Epithelial cell of prostate (primary cell): Measurements from ENCODE around the gene KDSR.

Experiments
- DNase-seq: peaks from one replicate; pipeline ENCODE4 v3.0.0-alpha.2; 2011; ENCODE audit warnings: low read depth, low spot score
- H3K27ac ChIP-seq: fragments of 450-650 bp; 2 replicates; pipeline ENCODE4 v1.5.1; 2017; ENCODE audit warnings: mild to moderate bottlenecking

The KDSR gene

DNA sequence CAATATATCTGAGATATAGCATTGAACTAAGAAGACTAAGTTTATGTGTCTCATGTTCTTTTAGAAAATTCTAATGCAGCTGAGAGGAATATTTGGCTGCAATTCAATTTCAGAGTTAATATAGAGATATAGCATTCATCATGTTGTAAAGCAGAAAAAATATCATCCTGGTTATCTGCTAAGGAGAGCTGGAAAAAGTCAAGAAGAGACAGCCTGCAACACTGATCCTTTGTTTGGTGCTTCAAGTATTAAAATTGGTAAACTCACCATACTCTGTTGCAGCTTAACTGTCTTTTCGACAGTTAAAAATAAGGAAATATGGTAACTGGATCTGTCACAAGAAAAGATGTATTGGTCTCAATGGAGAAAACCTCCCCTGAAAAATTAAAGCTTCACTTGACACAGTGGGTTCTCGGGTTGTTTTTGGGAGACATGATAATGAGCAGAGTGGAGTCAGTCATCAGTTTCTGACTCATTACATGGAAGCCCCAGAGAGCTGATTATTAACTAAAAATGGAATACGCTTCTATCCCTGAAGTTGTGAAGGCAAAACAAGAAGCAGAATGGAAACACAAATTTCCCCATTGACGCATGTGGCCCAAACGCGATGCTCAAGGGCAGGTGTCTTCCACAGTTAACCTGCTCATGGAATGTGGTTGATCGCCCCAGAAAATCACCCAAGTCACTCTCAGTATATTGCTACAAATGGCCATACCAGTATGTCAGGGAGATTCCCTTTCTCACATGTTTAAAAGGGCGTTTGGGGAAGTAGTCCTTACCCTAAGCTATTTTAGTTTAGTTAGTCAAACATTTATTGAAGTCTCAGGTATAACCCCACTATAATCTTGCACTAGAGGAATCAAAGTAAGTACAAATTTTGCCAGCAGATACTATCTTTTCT is 55.6 kb downstream of the KDSR start:
- H3K27ac ChIP-seq = no peak overlapping the region
- no peak for DNase-seq

DNA sequence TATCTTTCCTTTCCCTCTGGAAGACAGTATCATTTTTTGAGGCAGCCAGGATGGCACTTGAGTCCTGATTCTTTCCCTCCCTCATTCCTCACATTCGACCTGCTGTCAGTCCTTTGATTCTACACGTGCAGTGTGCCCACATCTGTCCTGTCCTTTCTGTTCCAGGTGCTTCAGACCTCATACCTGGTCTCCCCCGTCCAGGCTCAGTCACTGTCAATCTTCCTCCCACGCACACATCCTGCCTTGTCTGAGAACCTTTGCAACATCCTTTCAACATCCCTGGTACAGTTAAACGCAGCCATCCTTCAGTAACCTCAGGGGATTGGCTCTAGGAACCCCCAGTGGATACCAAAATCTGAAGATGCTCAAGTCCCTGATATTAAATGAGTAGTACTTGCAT is 57.6 kb downstream of the KDSR start:
- no peak overlapping the region for H3K27ac ChIP-seq
- DNase-seq = no peak

DNA sequence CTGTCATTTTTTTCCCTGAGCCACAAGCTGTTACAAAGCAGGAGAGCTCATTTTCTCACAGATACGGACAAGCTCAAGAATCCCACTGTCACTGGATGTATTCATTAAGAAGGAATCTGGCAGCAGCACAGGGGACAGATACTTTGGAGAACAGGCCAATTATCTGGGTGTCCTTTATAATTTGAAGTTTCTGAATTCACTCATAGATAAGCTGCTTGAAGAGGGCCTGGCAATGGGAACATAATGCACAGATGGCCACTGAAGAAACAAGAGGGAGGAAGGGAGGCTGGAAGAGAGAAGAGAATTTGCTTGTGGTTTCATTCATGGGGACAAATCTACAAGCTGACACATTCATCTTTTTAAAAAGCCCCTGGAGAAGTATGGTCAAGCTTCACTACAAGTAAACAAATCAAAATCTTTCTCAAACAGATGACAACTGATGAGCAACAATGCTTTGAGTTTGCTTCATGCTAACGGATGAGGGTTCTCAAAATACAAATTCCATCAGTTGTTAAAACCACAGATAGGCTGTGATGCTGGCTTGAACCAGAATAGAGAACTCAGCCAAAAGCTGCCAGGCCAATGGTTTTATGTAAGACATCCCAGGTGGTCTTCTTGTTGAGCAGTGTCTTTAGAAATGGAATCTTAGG is 59.3 kb downstream of the KDSR start:
- DNase-seq = no peak
- no peak overlapping the region for H3K27ac ChIP-seq

DNA sequence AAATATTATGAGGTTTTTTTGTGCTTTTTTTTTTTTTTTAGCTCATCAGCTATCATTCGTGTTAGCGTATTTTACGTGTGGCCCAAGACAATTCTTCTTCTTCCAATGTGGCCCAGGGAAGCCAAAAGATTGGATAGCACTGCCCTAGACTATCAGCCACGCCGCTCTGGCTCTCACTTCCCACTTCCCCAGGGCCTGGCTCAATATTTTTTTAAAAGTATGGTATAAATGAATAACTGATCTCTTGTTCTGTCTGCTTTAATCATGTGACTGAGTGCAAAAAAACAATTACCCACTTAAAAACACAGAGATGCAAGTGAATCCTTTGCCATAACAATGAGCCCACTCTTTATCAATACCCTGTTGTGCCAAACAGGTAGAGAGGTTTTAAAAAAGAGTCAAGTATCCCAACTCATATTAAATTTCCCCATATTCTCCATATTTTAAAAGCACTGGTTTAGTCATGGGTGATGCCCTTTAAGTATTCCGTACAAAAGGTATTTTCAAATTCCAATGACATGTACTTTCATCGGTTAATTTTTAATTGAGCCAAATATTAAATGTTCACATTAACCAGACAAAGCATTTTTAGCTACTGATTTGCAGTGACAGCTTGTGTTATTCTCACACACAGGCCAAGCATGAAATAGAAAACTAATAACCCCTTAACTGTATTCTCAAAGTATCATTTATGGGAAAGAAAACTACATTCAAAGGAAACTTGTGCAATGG is 60.0 kb downstream of the KDSR start:
- H3K27ac ChIP-seq = no peak overlapping the region
- no peak for DNase-seq

DNA sequence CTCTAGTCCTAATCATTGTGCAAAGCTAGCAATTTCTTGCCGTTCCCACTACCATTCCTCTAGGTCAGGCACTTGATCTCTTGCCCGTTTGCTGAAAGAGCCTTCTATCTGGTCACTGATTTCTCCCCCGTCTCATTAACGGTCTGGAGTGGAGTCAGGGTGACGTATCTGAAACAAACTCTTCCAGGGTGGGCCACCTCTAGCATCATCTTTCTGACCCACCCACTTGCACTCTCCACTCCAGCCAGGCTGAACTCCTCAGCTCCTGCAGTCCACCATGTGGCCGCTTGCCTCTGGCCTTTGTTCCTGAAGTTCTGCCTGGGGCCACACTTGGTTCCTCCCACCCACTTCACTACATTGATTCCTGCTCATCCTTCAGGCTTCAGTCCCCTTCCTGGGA is 60.8 kb downstream of the KDSR start:
- DNase-seq = no peak
- H3K27ac ChIP-seq = no peak overlapping the region

DNA sequence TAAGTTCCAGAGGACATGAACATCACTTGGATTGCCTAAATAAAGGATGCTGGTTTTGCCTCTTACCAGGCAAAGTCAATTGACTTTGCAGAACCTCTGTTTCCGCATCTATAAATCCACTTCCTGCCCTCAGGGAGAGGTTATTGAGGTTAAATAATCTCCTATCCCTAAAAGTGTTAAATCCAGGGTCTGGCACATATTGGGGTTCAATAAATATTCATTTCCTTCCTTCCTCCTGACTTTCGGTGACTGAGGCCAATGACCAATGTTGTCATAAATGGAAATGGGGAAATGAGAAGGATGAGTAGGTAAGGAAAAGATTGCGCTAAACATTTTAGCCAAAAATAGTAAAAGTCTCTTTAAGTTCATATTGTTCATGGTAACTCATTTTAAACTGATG is 63.5 kb downstream of the KDSR start:
- H3K27ac ChIP-seq = no peak overlapping the region
- no peak for DNase-seq

DNA sequence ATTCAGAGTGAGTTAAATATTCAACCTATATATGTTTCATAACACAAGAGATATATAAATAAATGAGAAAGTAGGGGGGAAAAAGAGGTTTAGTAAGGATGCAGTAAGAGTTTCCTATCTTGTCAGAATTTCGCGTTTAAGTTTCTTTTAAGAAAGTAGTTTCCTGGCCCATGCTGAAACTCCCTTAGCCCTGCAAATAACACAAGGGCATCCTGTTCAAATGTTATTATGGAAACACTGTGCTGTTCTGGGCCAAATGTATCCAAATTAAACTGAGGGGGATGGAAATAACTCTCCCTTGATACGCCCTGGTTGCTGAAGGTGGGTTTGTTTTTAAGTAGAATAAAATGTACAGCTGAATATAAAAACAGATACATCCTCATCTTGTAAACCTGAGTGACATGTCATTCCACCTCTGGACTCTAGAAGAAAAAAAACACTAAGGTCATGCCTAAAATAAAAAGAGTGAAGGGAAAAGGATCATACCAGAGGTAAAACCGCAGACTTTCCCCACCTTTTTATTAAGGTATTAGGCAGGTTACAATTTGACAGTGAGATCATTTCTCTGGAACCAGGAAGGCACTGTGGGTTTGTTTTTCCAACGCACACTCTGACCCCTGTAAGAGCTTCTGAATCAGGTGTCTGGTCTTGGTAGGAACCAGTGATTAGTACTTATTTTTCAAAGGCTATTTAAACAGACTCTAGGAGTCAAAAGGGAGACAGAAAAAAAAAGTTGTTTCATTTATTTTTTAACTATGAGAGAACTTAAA is 64.2 kb downstream of the KDSR start:
- no peak for DNase-seq
- no peak overlapping the region for H3K27ac ChIP-seq

DNA sequence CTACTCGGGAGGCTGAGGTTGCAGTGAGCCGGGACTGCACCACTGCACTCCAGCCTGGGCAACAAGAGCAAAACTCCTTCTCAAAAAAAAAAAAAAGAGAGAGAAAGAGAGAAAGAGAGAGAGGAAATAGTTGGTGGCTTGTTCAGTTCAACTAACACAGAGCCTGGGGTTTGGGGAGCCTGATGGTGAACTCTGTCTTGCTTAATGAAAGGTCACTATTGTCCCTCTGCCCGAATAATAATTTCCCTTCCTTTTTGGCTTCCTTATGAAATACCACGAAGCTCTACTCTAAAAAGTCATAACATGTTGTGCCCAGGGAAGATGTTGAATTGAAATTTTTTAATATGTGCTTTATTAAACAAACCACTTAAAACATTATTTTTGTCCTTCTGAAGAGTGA is 64.8 kb downstream of the KDSR start:
- H3K27ac ChIP-seq = no peak overlapping the region
- DNase-seq = no peak

DNA sequence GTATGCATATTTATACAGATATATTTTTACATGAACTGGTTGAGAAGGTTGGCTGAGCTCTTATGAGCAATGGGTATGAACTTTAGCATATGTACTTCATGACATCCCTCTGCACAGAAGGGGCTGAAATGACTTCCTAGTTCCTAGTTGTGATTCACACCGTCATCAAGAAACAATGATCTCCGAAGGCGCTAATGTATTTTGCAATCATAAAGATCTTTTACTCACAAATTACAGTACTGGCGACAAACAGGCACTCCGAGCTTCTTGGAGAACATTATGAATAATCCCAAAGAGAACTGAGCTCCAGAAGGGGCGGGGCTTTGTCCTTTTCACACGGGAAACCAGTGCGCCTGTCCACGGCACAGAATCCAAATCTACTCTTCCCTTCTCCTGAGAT is 65.6 kb downstream of the KDSR start:
- no peak overlapping the region for H3K27ac ChIP-seq
- DNase-seq = no peak

DNA sequence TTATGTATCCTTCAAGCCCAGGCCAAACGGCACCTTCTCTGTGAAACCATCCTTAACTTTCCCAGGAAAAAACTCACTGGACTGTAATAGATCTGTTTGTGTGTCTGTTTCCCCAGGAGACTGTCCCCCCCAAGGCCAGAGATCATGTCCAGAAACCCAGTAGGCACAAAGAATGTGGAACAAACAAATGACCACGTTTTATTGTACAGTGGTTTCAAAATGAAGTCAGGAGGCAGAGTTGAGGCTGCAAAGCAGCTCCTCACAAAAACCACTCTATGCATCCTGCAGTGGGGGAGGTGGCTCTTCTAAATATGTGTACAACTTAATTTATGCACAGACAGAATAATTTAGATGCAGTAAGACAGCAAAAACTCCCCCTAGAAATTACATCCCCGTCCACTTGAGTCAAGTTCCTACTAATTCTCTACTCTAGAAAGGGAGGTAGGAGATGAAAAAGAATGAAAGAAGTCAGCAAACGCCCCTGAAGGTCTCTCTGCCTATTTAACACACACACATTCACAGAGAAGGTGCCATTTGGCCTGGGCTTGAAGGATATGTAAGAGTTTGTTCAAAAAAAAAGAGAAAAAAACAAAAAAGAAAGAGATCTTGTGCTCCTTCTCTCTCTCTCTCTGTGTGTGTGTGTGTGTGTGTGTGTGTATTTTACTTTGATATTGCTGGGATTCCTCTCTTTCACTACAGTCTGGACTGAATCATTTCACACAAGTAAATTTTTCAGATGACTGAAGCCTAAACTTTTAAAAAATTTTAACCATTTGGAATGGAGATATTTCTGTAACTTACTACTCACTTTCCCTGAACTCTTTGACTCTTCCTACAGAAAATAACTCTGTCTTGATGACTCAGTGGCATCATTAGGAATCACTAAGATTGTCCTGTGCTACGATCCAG is 66.9 kb downstream of the KDSR start:
- no peak overlapping the region for H3K27ac ChIP-seq

DNA sequence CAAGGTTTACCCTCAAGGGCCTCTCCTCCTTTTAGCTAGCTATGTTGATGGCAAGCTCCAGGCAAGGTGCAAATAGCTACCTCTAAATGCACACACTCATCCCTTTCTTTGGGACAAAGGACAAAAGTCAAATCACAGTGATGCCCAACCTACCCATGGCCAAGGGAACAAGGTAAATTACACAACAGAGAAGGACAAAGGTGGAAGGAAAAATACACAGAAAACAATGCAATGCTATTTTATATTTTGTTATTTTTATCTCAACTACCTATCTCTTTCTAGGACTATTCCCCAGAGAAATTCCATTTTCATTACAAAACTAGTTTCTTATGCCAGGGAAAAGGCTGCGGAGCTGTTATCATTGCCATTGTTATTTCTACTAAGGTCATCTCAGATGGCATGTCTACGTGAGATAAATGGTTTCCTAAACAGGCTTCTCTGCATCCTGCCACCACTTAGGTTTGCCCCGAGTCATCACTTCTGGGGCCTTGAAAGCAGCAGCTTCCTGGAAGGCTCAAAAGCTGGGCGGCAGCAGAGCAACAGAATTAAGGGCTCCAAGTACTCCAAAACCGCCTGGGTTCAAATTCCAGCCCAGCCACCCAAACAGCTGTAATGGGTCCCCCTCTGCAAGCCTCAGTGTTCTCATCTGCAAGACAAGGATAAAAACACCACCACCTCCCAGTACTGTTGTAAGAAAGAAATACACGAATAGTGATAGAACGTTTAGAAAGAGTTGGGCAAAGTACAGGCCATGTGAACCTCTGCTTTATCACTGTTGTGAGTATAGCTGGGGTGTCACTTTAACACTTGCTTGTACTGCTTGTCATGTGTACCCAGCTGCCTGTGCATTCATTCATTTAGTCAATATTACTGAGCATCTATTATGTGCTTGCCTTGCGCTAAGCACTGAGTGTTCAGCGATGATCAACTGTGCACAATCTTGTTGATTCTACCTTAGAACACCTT is 68.3 kb downstream of the KDSR start:
- DNase-seq = no peak
- no peak overlapping the region for H3K27ac ChIP-seq

More for the DNA sequence above, 66.9 kb downstream of the KDSR start:
- no peak for DNase-seq

DNA sequence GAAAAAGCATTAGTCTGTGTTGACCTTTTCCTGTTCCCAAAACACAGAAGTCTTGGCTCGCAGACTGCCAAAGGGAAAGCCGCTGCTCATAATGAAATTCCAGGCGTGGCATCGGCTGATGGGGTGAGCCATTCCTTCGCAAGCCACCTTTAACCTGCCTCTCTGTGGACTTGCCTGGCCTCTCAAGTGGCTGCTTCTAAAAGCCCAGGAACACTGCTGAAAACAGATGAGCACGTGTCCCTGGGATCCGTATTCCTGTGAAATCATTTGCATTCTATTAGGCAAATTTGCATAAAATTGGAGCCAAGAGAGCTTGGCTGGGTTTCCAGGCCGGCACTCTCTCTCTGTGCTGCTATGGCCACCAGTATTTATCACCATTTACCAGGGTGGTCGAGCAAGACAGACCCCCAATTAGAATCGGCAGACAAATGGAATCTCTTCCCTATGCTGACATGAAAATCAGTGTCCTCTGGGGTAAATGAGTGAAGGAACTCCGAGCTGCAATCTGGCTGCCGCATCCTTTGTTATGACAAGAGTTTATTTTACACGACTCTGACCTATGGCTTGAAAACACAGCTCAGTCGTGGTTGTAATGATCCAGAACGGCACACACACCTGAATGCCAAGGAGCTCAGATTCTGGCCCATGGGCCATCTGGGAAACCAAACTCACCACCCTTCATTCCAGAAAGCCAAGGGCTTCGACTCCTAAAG is 69.2 kb downstream of the KDSR start:
- H3K27ac ChIP-seq = no peak overlapping the region
- DNase-seq = no peak

DNA sequence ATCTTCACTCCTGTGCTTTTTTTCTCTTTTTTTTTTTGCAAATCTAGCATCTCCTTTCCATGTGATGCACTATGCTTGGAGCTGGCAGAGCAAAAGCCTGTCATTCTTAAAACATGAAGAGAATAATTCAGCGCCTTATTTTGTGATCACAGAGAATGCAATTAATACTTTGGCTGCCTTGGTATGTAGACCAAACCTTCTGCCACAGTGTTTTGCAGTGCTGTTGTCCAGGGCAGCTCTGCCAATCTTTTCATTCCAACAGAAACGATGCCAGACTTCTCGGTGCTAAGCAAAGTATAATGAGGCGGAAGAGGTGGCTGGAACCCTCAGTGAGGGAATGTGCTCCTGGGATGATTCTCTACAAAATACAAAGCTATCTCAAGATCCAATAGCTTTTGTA is 73.1 kb downstream of the KDSR start:
- no peak overlapping the region for H3K27ac ChIP-seq
- DNase-seq = no peak

DNA sequence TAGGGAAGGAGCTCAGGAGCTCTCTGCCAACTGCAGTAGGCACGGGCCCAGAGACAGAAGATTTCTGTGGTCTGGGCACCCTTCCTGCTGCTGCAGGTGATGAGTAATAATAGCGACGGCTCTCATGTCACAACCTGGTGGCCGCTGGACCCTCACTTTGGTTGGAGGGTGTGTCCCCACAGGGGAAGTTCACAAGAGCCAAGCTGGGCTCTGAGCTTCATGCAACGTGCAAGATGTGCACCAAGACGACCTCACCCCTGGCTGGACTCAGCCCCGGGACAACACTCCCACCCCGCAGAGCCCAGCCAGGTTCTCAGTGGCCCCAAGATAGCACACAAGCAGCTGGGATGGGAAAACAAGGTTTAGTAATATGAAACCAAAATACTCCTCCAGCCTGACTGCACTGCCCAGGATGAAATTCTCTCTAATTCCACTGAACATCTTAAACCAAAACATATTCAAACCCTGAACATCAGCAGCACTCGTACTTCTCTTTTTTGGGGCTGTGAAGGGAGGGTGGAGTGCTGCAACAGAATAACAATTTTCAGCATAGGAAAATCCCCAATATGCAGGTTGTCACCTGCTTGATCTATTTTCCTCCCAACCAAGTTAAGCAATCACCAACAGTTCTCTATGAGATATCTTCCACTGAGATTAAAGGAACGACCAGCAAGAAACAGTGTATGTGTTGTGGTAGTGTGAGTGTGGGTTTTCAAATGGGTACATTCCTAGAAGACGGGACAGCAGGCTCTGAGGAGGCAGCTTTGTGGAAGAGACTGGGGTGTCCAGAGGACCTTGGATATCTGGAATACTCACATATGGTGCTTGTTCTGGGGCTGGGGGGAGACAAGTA is 73.9 kb downstream of the KDSR start:
- no peak for DNase-seq
- H3K27ac ChIP-seq = no peak overlapping the region

DNA sequence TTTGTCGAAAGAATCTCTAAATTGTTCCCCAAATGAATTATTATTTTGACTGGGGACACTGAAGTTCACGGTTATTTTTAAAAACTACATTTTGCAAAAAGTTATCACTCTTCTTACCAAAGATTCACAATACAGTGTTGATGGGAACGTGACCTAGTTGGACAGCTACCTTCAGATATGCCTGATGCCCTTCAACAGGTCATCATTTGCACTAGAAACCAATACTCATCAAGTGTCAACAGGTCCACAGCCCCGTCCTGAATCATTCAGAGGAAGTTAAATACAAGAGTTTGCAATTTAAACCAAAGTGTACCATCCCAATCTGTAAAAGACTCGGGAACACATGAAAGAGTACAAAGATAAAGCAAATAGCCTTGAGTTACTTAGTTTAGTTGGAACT is 75.7 kb downstream of the KDSR start:
- no peak for DNase-seq
- H3K27ac ChIP-seq = no peak overlapping the region

DNA sequence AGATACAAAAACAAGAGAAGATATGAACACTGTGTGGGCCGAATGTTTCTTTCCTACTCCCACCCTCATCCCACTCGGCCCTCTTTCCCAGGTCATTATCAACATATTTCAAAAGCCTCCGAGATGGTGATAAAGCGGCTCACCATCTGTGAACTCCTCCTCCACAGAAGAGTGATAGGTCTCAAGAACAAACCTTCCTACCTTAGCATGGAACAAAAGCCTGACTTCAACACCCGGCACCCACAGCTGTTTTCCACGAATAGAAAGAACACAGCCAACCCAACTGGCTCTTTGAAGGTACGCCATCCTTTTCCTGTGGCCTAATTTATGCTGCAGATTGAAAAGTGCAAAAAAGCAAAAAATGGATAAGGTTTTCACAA is 76.2 kb downstream of the KDSR start:
- DNase-seq = no peak
- H3K27ac ChIP-seq = no peak overlapping the region
